ENCODE results near the gene ARHGAP26.

The ARHGAP26 gene

GRCh38 chr5:142823126-142823525, 52.9 kb downstream of the ARHGAP26 start:
- H3F3A ChIP-seq (ENCODE audit: control insufficient read depth, insufficient read depth): no peaks in the 10 kb centered on the region
- H3K4me1 ChIP-seq (ENCODE audit: control insufficient read depth, low read length): no peaks in the 10 kb centered on the region
- no peaks in the 10 kb centered on the region for H4K20me1 ChIP-seq (ENCODE audit: control insufficient read depth, insufficient read depth, low read depth, low read length)

DNA sequence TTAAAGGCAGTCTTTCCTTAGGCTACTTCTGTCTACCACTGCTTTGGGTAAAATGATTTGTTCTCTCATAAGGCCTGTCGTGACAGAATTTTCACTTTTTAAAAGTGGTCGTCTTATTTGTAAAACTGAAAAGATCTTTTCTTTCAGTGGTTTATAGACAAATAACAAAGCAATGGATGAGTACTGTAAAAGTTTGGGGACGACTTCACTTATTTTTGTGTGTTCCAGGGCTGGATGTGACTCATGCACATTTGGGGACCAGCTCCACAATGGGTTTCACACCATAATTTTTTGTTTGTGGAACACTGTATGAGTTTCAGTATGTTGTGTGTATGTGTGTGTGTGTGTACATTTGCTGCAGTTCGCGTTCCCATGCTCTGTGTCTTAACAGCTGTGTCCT, 53.6 kb downstream of the ARHGAP26 start:
- TF ChIP-seq EZH2phosphoT487 (IDR thresholded peaks at IDR 0.05; ENCODE audit: borderline replicate concordance, low read length): no peak
- no peak for TF ChIP-seq CTCF (IDR thresholded peaks at IDR 0.05; ENCODE audit: low read depth, low read length, poor library complexity, severe bottlenecking)
- Histone ChIP-seq H3K4me3 (ENCODE audit: low read length) (no peak overlapping the region), H3K4me2 (ENCODE audit: low read length) (no peak overlapping the region), H3K9me2 (replicated peaks; ENCODE audit: control insufficient read depth, low read length) (no peaks in the 10 kb centered on the region), H3K79me2 (ENCODE audit: control insufficient read depth, low read length) (no peaks in the 10 kb centered on the region), H3F3A (ENCODE audit: control insufficient read depth, insufficient read depth) (no peaks in the 10 kb centered on the region), H3K4me1 (ENCODE audit: control insufficient read depth, low read length) (no peaks in the 10 kb centered on the region), H3K27me3 (ENCODE audit: control insufficient read depth, low read length) (no peaks in the 10 kb centered on the region; the same call in 1 of the 2 replicates), H4K20me1 (ENCODE audit: control insufficient read depth, insufficient read depth, low read depth, low read length) (no peaks in the 10 kb centered on the region), H3K9me3 (ENCODE audit: control insufficient read depth, insufficient read depth, low read length) (no peaks in the 10 kb centered on the region), H3K36me3 (ENCODE audit: control insufficient read depth, low read length) (no peaks in the 10 kb centered on the region), H3K27ac (ENCODE audit: low read depth, low read length) (no peak overlapping the region)

More at GRCh38 chr5:142823126-142823525, 52.9 kb downstream of the ARHGAP26 start:
- H3K4me2 ChIP-seq (ENCODE audit: low read length): no peak overlapping the region
- H3K27me3 ChIP-seq (ENCODE audit: control insufficient read depth, low read length): no peaks in the 10 kb centered on the region; the same call in 1 of the 2 replicates
- no peaks in the 10 kb centered on the region for H3K36me3 ChIP-seq (ENCODE audit: control insufficient read depth, low read length)
- no peak for TF ChIP-seq EZH2phosphoT487 (IDR thresholded peaks at IDR 0.05; ENCODE audit: borderline replicate concordance, low read length)
- no peak for TF ChIP-seq CTCF (IDR thresholded peaks at IDR 0.05; ENCODE audit: low read depth, low read length, poor library complexity, severe bottlenecking)
- H3K79me2 ChIP-seq (ENCODE audit: control insufficient read depth, low read length): no peaks in the 10 kb centered on the region
- no peak overlapping the region for H3K4me3 ChIP-seq (ENCODE audit: low read length)
- H3K9me2 ChIP-seq (replicated peaks; ENCODE audit: control insufficient read depth, low read length): no peaks in the 10 kb centered on the region
- no peak overlapping the region for H3K27ac ChIP-seq (ENCODE audit: low read depth, low read length)
- no peaks in the 10 kb centered on the region for H3K9me3 ChIP-seq (ENCODE audit: control insufficient read depth, insufficient read depth, low read length)

DNA sequence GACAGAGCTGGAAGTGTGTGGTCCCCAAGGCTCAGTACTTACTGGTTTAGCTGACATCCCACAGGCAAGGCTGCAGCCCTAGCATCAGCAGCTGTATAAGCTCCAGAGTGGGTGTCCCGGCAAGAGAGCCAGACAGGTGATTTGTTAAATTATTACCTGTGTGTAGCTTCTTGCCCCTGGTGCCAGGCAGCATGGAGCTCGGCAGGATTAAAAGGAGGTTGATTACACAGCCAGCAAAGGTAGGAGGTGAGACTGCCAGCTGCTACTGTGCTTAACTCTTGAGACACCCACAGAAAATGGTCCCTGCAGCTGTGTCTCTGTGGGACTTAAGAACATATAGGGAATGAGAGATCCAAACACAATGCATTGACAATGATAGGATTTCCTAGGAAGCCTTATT, 54.2 kb downstream of the ARHGAP26 start:
- Histone ChIP-seq H3K36me3 (ENCODE audit: control insufficient read depth, low read length) (no peaks in the 10 kb centered on the region), H3K79me2 (ENCODE audit: control insufficient read depth, low read length) (no peaks in the 10 kb centered on the region), H3F3A (ENCODE audit: control insufficient read depth, insufficient read depth) (no peaks in the 10 kb centered on the region), H3K27me3 (ENCODE audit: control insufficient read depth, low read length) (peaks cover under 1% of the 10 kb centered on the region), H3K4me3 (ENCODE audit: low read length) (no peak overlapping the region), H3K9me2 (replicated peaks; ENCODE audit: control insufficient read depth, low read length) (no peaks in the 10 kb centered on the region), H3K4me2 (ENCODE audit: low read length) (no peak overlapping the region), H3K27ac (ENCODE audit: low read depth, low read length) (no peak overlapping the region), H3K4me1 (ENCODE audit: control insufficient read depth, low read length) (no peaks in the 10 kb centered on the region), H3K9me3 (ENCODE audit: control insufficient read depth, insufficient read depth, low read length) (no peaks in the 10 kb centered on the region), H4K20me1 (ENCODE audit: control insufficient read depth, insufficient read depth, low read depth, low read length) (no peaks in the 10 kb centered on the region)
- TF ChIP-seq EZH2phosphoT487 (IDR thresholded peaks at IDR 0.05; ENCODE audit: borderline replicate concordance, low read length) (no peak), CTCF (IDR thresholded peaks at IDR 0.05; ENCODE audit: low read depth, low read length, poor library complexity, severe bottlenecking) (no peak)

Measured in DOHH2 (cell line).